ENCODE data around the gene CHD5.

Gene CHD5

DNA sequence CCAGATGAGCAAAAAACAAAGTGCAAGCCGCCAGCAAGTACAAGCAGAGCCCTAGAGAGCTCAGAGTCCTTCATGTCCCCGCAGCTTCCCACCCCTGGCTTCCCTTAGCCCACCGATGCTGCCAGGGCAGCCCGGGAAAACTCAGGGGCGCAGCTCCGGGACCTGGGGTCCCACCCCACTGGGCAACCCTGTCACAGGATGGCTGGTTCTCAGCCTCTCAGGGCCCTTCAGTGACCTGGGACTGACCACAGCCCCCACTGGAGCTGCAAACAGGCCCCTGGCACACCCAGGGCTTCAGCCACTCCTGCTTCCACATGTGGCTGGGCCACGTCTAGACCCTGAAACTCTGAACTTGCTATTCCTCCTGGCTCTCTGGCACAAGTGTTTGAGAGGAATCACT is 49.5 kb downstream of the CHD5 start:
- no peak for DNase-seq (ENCODE audit: low spot score)

DNA sequence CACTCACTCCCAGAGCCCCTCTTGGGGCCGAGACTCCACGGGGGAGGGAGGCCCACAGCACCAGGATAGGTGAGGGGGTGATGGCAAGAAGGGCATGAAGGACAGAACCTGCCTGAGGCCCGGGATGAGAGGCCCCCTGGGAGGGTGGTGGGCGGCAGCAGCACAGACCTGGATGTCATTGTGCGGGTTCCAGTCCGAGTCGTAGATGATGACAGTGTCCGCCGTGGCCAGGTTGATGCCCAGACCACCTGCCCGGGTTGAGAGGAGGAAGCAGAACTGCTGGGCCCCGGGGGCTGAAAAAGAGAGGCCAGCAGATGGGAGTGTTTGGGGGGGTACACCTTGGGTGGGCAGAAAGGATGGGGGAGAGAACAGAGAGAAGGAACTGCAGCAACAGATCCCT is 50.1 kb downstream of the CHD5 start:
- no peak for DNase-seq (ENCODE audit: low spot score)

DNA sequence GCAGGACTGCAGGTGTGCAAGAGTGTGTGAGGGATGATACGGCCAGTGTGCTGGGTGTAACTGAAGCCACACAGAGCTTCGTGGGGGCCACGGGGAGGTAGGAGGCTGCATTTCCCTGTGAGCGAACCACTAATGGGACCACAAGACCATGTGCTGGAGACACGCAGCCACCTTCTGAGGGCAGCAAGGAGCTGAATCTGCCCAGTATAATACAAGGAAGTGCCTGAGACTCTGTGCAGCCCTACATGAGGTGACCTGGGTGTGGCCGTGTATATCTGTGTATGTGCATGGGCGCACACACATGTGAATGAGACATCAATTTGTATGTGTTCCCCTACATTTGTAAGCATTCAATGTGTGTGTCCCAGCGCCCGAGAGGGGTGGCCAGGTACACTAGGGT is 50.8 kb downstream of the CHD5 start:
- no peak for DNase-seq (ENCODE audit: low spot score)

DNA sequence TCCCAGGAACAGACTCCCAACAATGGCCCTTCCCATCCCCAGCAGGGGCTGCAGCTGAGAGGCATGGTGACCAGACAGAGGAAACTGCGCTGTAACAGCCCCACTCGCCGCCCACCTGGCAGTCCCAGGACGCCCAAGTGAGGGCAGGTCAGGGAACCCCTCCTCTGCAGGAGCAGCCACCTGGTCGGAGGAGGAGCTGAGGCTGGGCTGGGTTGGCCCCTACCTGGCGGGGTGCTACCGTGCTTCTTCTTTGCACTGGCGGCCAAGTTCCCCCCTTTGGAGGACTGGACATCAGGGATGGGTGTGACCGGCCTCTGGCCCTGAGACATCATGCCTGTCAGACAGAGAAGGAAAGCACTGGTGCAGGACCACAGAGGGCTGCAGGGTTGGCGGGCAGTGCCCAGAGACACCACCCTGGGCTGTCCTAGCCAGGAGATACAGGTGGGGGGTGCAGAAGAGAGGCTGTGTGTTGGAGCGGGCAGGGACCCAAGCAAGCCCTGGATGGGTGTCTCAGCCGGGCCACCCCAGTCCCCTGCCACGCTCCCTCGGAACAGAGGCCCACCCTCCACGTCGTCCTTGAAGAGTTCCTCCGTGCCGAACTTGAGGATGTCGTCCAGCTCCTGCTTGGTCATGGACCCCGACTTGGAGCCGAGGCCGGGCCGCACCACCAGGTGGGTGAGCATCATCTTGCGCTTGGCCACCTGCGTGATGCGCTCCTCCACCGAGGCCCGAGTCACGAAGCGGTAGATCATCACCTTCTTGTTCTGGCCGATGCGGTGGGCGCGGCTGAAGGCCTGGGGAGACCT is 51.6 kb downstream of the CHD5 start:
- no peak for DNase-seq (ENCODE audit: low spot score)

DNA sequence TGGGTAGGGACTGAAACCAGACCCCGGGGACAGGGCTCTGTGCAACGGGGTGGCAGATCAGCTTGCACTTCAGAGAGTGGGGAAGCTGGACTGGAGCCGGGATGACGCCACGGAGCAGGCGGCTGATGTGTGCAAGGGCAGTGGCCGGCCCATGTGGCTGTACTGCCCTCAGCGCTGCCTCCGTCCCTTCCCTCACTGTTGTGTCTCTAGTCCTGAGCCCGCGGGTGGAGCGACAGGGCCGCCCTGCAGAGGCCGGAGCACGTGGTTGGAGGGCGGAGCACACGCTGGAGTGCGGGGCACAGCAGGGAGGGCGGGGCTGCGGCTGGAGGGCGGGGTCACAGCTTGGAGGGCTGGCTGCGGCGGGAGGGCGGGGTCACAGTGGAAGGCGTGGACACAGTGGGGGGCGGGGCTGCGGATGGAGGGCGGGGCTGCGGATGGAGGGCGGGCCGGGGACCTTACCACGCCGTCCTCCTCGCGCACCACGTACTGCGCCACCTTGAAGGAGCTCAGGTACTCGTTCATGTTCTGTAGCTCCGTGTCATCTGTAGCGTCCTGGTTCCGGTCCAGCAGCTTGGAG is 52.4 kb downstream of the CHD5 start:
- DNase-seq (ENCODE audit: low spot score) = peak; percentile 93

DNA sequence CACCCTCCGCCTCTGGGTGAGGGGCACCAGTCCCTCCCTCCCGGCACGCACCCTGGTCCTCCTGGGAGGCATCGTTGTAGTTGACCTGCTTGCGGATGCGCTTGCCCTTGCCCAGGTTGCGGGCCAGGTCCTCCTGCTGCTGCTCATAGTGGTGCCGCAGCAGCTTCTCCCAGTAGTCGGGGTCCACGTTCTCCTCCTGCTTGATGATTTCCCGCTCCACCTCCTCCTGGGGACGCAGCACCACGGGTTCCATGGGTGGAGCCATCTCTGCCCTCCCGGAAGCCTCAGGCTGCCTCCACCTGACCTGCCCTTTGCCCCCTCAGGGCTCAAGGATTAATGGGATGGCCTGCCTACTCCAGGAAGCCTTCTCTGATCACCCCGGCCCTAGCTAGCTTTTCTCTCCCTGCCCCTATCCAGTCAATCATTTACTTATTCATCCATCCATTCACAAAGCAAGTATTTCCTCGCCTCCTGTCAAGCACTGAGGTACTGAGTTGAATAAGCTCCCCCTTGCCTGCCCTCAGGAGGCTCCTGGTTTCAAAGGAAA is 53.5 kb downstream of the CHD5 start:
- DNase-seq (ENCODE audit: low spot score) = no peak

DNA sequence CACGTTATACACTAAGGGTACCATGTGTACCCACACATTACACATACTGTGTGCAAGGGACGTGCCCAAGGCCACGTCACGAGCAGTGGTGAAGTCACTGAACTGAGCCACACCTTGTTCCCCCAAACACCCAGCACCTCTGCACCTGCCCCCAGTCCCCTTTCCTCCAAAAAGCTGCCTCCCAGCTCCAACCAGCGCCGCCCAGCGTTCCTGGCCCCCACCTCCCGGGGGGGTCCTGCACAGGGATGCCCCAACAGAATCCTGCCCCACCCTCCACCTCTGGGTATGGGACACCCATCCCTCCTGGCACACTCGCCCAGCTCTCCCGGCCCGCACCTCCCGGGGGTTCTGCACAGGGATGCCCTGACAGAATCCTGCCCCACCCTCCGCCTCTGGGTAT is 54.1 kb downstream of the CHD5 start:
- DNase-seq (ENCODE audit: low spot score) = no peak

DNA sequence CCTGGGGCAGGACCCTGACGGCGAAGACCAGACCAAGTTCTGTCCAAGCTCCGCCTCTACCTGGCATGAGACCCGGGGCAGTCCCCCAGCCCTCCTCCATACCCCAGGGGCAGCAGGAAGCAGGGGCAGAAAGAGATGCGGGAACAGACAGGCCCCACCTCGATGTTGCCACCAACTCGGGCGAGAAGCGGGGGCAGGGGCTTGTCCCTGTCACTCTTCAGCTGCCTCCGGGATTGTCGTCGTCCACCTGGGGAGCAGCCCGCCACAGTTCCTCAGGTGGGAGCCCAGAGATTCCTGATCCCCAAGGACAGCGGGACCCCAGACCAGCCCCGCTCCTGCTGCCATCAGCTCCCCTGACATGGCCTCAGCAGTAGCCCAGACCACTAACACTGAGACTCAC is 54.8 kb downstream of the CHD5 start:
- DNase-seq (ENCODE audit: low spot score) = no peak

DNA sequence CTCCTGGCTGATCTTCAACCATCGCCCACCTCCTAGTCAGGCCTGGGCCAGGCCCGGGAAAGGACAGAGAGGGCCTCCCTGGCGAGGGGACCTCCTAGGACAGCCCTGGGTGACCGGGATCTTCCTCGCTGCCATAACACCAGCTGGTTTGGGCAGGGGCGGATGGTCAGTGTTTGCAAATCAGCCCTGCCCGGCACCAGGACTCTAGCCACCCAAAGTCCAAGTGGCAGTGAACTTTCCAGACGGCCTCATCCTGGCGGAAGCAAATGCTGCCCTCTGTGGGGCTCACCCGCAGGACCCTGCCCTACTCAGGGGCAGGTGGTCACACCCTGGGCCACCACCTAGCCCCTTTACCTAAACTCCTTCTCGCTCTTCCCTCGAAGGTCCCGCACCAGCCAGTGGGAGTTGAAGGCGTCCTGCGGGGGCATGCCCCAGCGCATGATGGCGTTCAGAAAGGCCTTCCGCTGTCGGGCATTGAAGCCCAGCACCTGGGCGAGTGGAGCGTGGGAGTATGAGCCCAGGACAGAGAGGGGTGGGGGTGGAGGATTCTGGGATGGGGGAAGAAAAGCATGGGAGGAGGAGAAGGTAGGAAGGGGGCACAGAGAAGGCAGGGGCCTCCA is 55.3 kb downstream of the CHD5 start:
- DNase-seq (ENCODE audit: low spot score) = no peak

DNA sequence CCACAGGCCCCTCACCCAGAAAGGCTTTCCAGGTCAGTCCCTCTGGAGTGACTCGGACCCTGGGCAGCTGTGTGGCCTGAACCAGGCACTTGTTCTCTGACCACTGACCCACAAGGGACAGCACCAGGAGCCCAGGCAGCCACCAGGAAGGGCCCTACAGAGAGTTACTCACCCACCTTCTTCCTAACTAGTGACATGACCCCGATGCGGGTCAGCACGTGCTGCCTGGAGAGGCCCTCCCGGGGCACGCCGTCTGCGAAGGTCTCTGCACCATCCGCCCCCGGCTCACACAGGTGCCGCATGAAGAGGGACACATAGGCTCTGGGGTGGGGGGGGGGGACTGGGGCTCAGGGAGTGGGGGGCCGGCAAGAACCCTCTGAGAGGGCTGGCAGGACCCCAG is 55.8 kb downstream of the CHD5 start:
- DNase-seq (ENCODE audit: low spot score) = no peak

DNA sequence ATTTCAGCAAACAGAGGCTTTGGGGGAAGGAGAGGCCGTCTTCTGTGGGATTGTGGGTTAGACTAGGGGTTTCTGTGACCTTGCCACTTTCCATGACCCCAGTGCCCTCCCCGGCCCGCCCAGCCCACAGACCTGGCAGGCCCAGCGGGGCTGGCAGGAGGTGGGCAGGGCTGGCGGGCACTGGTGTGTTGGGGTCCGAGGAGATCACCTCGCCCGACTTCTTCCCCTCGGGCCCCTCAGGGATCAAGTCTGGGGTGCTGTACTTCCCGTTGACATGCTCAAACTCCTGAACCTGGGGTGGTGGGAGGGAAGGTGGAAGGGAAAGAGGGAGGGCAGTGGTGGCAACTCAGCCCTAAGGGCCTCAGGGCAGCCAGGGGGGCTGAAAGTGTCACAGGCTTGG is 56.3 kb downstream of the CHD5 start:
- DNase-seq (ENCODE audit: low spot score) = no peak

DNA sequence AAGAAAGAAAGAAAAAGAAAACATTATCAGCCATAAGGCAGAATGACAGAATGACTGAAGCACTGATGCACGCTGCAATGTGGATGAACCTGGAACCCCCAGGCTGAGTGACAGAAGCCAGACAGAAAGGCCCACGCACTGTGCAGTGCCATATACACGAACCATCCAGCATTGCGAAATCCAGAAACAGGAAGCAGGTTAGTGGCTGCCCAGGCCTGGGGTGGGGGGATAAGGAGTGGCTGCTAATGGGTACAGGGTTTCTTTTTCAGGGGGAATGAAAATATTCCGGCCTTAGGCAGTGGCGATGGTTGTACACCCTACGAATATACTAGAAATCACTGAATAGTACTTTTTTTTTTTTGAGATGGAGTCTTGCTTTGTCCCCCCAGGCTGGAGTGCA is 57.0 kb downstream of the CHD5 start:
- DNase-seq (ENCODE audit: low spot score) = no peak

DNA sequence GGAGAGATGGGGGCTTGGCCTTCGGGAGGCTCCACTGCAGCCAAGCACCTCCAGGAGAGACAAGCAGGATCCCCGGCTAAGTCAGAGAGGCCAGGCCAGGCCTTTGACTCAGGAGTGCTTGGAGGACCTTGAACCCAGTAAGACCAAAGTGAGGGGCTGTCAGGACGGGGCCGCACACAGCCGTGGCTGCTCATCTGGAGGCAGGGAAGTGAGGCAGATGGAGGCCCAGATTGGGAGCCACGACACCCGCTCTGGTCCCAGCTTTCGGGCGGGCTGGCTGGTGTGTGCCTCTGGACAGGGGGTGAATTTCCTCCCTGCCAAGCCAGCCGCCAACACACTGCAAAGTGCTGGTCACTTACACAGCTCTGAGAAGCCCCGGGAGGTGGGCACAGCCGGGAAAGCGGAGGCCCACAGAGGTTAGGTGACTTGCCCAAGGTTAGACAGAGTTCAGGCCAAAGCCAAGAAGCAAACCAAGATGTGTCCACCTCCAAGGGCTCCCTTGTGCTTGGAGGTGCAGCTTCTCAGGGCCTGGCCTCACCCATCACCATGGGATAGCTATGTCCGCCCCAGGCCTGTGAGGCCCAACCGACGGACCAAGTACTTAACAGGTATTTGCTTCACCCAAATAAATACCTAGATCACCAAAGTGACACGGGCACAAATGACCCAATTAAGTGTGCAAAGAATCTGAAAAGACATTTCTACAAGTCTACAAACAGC is 58.3 kb downstream of the CHD5 start:
- no peak for DNase-seq (ENCODE audit: low spot score)

DNA sequence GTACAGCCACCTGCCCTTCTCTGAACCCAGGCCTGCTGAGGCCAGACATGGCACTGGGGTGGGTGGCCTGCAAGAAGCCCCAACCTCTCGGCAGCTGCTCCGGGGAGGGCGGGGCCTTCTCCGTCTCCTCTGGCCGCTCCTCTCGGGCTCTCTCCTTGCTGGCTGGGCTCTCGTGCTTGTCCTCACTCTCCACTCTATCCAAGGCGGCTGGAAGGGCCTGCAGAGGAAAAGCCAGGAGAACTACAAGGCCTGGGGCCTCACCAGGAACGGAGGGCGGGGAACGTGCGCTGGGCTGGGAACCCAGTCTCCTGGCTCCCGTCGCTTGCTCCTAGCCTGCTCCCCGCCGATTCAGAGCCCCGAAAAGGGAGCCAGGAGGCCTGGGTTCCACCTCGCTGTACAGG is 59.1 kb downstream of the CHD5 start:
- no peak for DNase-seq (ENCODE audit: low spot score)

DNA sequence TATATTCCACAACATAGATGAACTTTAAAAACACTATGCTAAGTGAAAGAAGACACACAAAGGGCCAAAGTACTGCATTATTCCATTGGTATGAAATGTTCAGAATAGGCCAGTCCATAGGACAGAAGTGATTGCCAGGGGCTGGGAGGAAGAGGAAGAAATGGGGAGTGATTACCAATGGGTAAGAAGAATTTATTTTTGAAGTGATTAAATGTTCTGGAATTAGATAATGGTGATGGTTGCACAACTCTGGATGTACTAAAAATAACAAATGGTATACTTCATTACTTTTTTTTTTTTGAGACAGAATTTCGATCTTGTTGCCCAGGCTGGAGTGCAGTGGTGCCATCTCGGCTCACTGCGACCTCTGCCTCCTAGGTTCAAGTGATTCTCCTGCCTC is 61.7 kb downstream of the CHD5 start:
- DNase-seq (ENCODE audit: low spot score) = no peak

DNA sequence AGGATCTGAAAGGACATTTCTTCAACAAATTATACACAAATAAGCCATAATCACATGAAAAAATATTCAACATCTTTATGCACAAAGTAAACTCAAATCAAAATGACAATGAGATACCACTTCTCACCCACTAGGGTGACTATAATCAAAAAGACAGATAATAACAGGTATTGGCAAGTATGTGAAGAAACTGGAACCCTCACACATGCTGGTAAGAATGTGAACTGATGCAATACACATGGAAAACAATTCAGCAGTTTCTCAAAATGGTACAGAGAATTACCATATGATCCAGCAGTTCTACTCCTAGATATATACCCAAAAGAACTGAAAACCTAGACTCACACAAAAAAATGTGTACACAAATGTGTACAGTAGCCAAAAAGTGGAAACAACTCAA is 62.5 kb downstream of the CHD5 start:
- no peak for DNase-seq (ENCODE audit: low spot score)

DNA sequence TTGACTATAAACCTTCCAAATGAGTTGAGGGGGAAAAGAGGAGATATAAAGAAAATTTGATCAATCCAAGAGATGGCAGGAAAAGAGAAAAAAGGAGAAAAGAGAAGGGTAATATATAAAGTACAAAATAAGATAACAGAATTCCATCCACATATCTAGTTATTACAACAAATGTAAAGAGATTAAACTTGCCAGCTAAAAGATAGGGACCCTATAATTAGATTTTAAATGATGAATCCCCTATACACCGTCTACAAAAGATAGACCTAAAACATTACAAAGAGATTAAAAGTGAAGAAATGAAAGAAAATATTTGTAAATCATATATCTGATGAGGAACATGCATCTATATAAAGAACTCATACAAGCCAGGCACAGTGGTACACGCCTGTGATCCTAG is 63.1 kb downstream of the CHD5 start:
- no peak for DNase-seq (ENCODE audit: low spot score)

DNA sequence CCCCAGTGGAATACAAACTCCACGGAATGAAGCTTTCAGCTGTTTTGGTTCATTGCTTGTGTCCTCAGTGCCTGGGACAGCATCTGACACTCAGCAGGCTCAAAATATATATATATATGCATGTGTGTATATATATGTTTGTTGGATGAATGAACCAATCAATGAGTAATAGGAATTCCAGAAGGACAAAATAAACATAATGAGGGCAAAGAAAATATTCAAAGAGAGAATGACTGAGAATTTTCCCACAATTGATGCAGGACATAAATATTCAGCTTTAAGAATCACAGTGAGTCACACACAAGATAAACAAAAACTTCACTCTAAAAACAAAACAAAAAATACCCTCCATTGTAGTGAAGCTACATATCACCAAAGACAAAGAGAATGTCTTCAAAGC is 64.0 kb downstream of the CHD5 start:
- DNase-seq (ENCODE audit: low spot score) = no peak

DNA sequence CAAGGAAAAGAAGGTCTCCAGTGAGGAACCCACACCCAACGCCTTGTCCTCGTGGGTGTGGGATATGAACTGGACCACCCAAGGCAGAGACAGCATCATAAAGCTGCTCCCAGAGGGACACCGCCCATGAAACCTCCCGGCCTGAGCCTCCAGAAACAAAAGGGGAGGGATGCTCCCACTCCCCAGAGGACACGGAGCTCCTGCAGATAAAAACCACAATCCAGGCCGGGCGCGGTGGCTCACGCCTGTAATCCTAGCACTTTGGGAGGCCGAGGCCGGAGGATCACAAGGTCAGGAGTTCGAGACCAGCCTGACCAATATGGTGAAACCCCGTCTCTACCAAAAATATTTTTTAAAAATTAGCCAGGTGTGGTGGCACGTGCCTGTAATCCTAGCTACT is 66.4 kb downstream of the CHD5 start:
- DNase-seq (ENCODE audit: low spot score) = no peak

DNA sequence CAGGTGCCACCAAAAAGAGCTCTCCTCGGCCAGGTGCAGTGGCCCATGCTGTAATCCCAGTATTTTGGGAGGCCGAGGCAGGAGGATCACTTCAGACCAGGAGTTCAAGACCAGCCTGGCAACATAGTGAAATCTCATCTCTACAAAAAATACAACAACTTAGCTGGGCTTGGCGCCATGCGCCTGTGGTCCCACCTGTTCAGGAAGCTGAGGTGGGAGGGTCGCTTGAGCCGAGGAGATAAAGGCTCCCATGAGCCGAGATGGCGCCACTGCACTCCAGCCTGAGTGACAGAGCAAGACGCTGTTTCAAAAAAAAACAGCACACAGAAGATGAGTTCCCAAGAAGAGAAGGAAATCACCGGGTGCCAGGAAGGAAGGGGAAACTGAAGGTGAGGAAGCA is 67.0 kb downstream of the CHD5 start:
- no peak for DNase-seq (ENCODE audit: low spot score)

DNA sequence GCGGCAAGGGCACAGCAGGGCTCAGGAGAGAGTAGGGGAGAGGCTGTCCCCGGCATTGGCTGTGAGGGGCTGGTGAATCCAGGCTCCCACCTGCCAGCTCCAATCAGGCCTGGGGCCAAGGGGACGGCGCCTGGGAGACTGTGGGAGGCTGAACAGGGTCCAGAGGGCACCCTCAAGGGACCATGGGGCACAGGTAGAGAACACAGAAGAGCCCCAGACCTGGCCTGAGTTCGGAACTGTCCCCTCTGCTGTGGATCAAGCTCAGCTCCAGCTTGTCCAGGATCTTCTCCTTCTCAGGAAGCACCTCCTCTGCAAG is 67.5 kb downstream of the CHD5 start:
- no peak for DNase-seq (ENCODE audit: low spot score)

DNA sequence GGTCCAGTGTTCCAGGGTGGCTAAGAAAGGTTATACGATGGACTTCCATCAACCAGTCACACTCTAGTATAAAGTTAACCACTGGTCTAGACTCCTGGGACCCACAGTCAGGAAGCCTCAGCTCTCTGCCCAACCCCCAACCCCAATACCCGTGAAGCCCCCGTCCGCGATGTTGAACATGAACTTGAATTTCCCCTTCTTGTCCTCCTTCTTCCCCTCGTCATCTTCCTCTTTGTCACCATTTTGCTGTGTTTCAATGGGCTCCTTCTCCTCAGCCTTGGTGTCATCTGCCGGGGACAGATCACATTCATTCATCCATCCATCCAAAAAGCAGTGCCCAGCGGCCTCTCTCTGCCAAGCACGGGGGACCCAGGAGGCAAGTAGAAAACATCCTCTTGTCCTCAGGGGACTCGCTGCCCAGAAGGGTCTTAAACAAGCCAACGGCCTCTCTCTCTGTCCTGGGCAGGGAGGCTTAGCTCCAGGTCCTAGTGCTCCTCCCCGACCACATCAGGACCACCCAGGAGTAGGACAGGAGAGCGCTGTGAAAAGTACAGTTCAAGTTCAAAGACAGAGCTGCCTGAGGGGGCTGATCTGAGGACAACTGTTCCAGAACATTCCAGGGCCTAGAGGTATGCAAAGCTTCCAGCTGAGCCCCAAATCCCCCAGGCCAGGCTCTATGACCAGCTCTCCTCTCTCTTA is 68.0 kb downstream of the CHD5 start:
- no peak for DNase-seq (ENCODE audit: low spot score)

All from GM03348 (cell line).